Neural cell (in vitro differentiated cells): ENCODE results near the gene TAOK3. TPM values are rescaled to one million over a fixed set of nuclear protein-coding genes. Genes with fewer than 3 reads are reported as not detected.

ENCODE experiments used
- H2AFZ ChIP-seq: fragments of 200-600, 300-800 bp; sonication (generic), shearing (Covaris generic); 2 replicates; pipeline ENCODE4 v1.6.0; 2014; ENCODE audit warnings: low read depth, mild to moderate bottlenecking, antibody characterized with exemption, low read length, moderate library complexity
- H3F3A ChIP-seq: fragments of 200-600 bp; shearing (Covaris generic); 2 replicates; pipeline ENCODE4 v1.6.1; 2016; ENCODE audit warnings: mild to moderate bottlenecking, moderate library complexity, mixed read lengths, antibody characterized with exemption, low read length; ENCODE audit not compliant: insufficient read depth, poor library complexity, severe bottlenecking
- H3K27ac ChIP-seq: fragments of 200-600, 300-800 bp; sonication (generic), shearing (Covaris generic); 2 replicates; pipeline ENCODE4 v1.5.1; 2014; ENCODE audit warnings: mild to moderate bottlenecking, low read length, moderate library complexity
- H3K27me3 ChIP-seq: fragments of 300-800, 200-600 bp; sonication (generic), shearing (Covaris generic); 2 replicates; pipeline ENCODE4 v1.6.0; 2014; ENCODE audit warnings: mild to moderate bottlenecking, low read depth, low read length, moderate library complexity; ENCODE audit not compliant: insufficient read depth
- H3K36me3 ChIP-seq: fragments of 300-800, 200-600 bp; sonication (generic), shearing (Covaris generic); 2 replicates; pipeline ENCODE4 v1.5.1; 2014; ENCODE audit warnings: mild to moderate bottlenecking, antibody characterized with exemption, low read length, moderate library complexity; ENCODE audit not compliant: insufficient read depth
- H3K4me2 ChIP-seq: fragments of 300-800, 200-600 bp; sonication (generic), shearing (Covaris generic); 2 replicates; pipeline ENCODE4 v1.6.0; 2014; ENCODE audit warnings: mild to moderate bottlenecking, low read length
- H3K4me3 ChIP-seq: fragments of 300-800, 200-600 bp; sonication (generic), shearing (Covaris generic); 2 replicates; pipeline ENCODE4 v1.5.1; 2014; ENCODE audit warnings: mild to moderate bottlenecking, low read length, moderate library complexity
- H3K79me2 ChIP-seq: fragments of 200-600 bp; shearing (Covaris generic); replicated peaks from 2 replicates; pipeline ENCODE4 v1.6.0; 2014; ENCODE audit warnings: mild to moderate bottlenecking, low read length, moderate library complexity; ENCODE audit not compliant: insufficient read depth
- H3K9ac ChIP-seq: fragments of 300-800, 200-600 bp; sonication (generic), shearing (Covaris generic); 2 replicates; pipeline ENCODE4 v1.6.1; 2016; ENCODE audit warnings: mild to moderate bottlenecking, low read length, mixed read lengths
- H3K9me2 ChIP-seq: fragments of 200-600 bp; shearing (Covaris generic); 2 replicates; pipeline ENCODE4 v1.6.1; 2016; ENCODE audit warnings: mild to moderate bottlenecking, low read length, mixed read lengths; ENCODE audit not compliant: insufficient read depth
- H3K9me3 ChIP-seq: fragments of 200-600, 300-800 bp; sonication (generic), shearing (Covaris generic); 2 replicates; pipeline ENCODE4 v1.6.1; 2016; ENCODE audit warnings: mild to moderate bottlenecking, mixed run types, low read length, moderate library complexity, mixed read lengths
- H4K20me1 ChIP-seq: fragments of 200-600 bp; shearing (Covaris generic); 2 replicates; pipeline ENCODE4 v1.6.1; 2016; ENCODE audit warnings: mild to moderate bottlenecking, mixed run types; ENCODE audit not compliant: insufficient read depth
- CTCF ChIP-seq: fragments of 450-650 bp; IDR thresholded peaks from 2 replicates; pipeline ENCODE4 v1.5.1; 2014; ENCODE audit warnings: antibody characterized with exemption, mild to moderate bottlenecking, moderate library complexity; ENCODE audit not compliant: poor library complexity, severe bottlenecking
- EP300 ChIP-seq: fragments of 450-650 bp; conservative IDR thresholded peaks from 2 replicates; pipeline ENCODE4 v1.6.1; 2014; ENCODE audit warnings: antibody characterized with exemption, mild to moderate bottlenecking, moderate library complexity; ENCODE audit not compliant: poor library complexity, severe bottlenecking
- EZH2 ChIP-seq: fragments of 200-600, 300-800 bp; shearing (Covaris generic), sonication (generic); IDR thresholded peaks from 2 replicates; pipeline ENCODE4 v1.6.1; 2014; ENCODE audit warnings: antibody characterized with exemption, low read length, borderline replicate concordance, mild to moderate bottlenecking; ENCODE audit not compliant: insufficient read depth, poor library complexity, severe bottlenecking
- MXI1 ChIP-seq: fragments of 450-650 bp; conservative IDR thresholded peaks from 2 replicates; pipeline ENCODE4 v1.6.1; 2014; ENCODE audit warnings: antibody characterized with exemption, mild to moderate bottlenecking; ENCODE audit not compliant: poor library complexity, severe bottlenecking
- POLR2AphosphoS5 ChIP-seq: IDR thresholded peaks from 2 replicates; pipeline ENCODE4 v1.6.1; 2012
- RAD21 ChIP-seq: fragments of 450-650 bp; conservative IDR thresholded peaks from 2 replicates; pipeline ENCODE4 v1.6.1; 2014; ENCODE audit warnings: antibody characterized with exemption, mild to moderate bottlenecking, moderate library complexity
- REST ChIP-seq: IDR thresholded peaks from 2 replicates; pipeline ENCODE4 v1.6.1; 2012; ENCODE audit warnings: borderline replicate concordance
- SMC3 ChIP-seq: fragments of 450-650 bp; conservative IDR thresholded peaks from 2 replicates; pipeline ENCODE4 v1.6.1; 2014; ENCODE audit warnings: antibody characterized with exemption, mild to moderate bottlenecking, moderate library complexity; ENCODE audit not compliant: poor library complexity
- TAF1 ChIP-seq: IDR thresholded peaks from 2 replicates; pipeline ENCODE4 v1.6.1; 2012; ENCODE audit warnings: low read depth
- polyA plus RNA-seq: library from polyadenylated mRNA; depleted of rRNA; stranded (reverse); fragments of >200 nt; gene quantifications from 2 replicates; pipeline ENCODE4 v1.2.3, GENCODE V29; 2014

The TAOK3 gene
- polyA plus RNA-seq, 1 donor from 2014 or later = 148 TPM

GRCh38 chr12:118183155-118183554 lies 189.6 kb downstream of the TAOK3 start:
- Histone ChIP-seq H3K9ac (no peak overlapping the region), H4K20me1 (no peaks in the 10 kb centered on the region), H3K79me2 (peaks cover 33% of the 10 kb centered on the region), H3K27me3 (no peaks in the 10 kb centered on the region), H3K27ac (no peak overlapping the region), H3F3A (peaks cover 3% of the 10 kb centered on the region), H3K9me3 (no peaks in the 10 kb centered on the region), H3K36me3 (peaks cover 5% of the 10 kb centered on the region), H3K4me3 (no peak overlapping the region), H3K9me2 (no peaks in the 10 kb centered on the region), H3K4me2 (no peak overlapping the region), H2AFZ (no peak overlapping the region)
- TF ChIP-seq CTCF (no peak), SMC3 (no peak), TAF1 (no peak), POLR2AphosphoS5 (no peak), REST (no peak), EZH2 (no peak), MXI1 (no peak), RAD21 (no peak), EP300 (no peak)

- H3K36me3 ChIP-seq = peaks cover 4% of the 10 kb centered on the region
- H4K20me1 ChIP-seq = no peaks in the 10 kb centered on the region
- no peaks in the 10 kb centered on the region for H3K9me2 ChIP-seq
- no peaks in the 10 kb centered on the region for H3K79me2 ChIP-seq
- no peak overlapping the region for H3K4me3 ChIP-seq
- no peak overlapping the region for H3K9ac ChIP-seq
- no peaks in the 10 kb centered on the region for H3F3A ChIP-seq
- H3K27ac ChIP-seq = no peak overlapping the region
- H3K4me2 ChIP-seq = no peak overlapping the region
- no peak overlapping the region for H2AFZ ChIP-seq
- no peaks in the 10 kb centered on the region for H3K27me3 ChIP-seq
- TF ChIP-seq POLR2AphosphoS5 (no peak), RAD21 (no peak), EZH2 (no peak), CTCF (no peak), TAF1 (no peak), MXI1 (no peak), EP300 (no peak), SMC3 (no peak), REST (no peak)
- no peaks in the 10 kb centered on the region for H3K9me3 ChIP-seq
These were observed 196.8 kb downstream of the TAOK3 start for GRCh38 chr12:118175823-118176447.
